GM18951 (cell line): Measurements from ENCODE around the gene METTL24.

Source experiments
- POLR2A ChIP-seq: IDR thresholded peaks from 4 replicates; pipeline ENCODE4 v1.6.1; 2011; ENCODE audit warnings: mild to moderate bottlenecking; ENCODE audit not compliant: insufficient read length, insufficient read depth; ENCODE audit errors: extremely low read depth
- in situ Hi-C: fragments of 300-500 bp; cut with MboI; formaldehyde crosslinking; loops from one replicate; pipeline ENCODE4 v1.12.0; 2022; ENCODE audit warnings: low sequenced_read_pairs, mixed read lengths, inconsistent platforms; ENCODE audit not compliant: unreplicated experiment

METTL24 gene, protein sequence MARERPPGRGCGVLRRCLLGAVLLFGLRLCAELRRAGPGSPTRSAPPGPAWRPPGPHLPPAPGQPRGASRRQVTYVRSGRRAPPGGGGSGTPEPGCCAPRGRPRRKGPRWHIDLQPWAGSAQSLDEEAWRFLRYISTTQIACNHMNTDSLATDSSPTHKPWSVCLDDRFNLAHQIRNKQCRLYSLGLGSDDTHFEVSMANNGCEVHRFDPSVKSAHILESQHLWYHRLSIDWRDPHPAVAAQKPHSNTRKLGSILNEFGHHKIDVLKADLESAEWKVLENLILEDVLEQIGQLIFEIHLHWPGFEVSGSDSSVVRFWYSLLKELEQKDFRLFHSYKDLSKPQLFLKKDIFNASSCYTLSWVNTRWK

GRCh38 chr6:110357664-110358552 is at the start of gene METTL24:
Gene METTL24, minus strand, starts transcription at chr6:110358349. Its CDS starts 77 bp downstream, at chr6:110358272.
- in situ Hi-C loops, result no loop called here
- TF ChIP-seq POLR2A, result no peak

DNA sequence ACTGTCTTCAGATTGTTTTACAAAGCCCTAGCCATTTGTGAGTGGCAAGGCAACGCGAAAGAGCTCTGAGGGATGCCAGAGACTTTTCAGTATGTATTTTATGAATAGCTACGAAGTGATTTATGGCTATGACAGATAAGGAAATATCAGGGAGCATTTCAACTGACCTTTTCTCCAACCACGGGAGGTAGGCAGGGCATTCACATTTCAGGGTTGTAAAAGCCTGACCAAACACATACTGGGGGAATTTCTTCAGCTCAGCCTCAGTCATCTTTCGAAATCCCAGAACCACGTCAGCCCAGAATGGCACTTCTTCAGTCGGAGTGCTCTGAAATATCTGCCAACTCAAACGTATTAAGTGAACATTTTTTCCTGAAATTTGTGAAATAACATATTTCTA is 46.5 kb upstream of the METTL24 start:
- no peak for TF ChIP-seq POLR2A
- in situ Hi-C loops, result no loop called here

- in situ Hi-C loops, result no loop called here
- TF ChIP-seq POLR2A, result no peak
Observed at GRCh38 chr6:110401585-110402176, 43.5 kb upstream of the METTL24 start.

GRCh38 chr6:110400208-110400607 is 42.1 kb upstream of the METTL24 start:
- in situ Hi-C loops, result no loop called here
- no peak for TF ChIP-seq POLR2A

GRCh38 chr6:110399219-110400071 is 41.3 kb upstream of the METTL24 start:
- no peak for TF ChIP-seq POLR2A
- in situ Hi-C loops, result loop anchor here (10.0 to 25.0 kb wide), 2 partner anchors 705 to 862 kb away; partner anchors contain the start of genes AK9 and FIG4

- in situ Hi-C loops, result loop anchor here (10.0 to 25.0 kb wide), 2 partner anchors 704 to 861 kb away; partner anchors contain the start of genes AK9 and FIG4
Observed at GRCh38 chr6:110398778-110399177, 40.6 kb upstream of the METTL24 start.

GRCh38 chr6:110395221-110395620 is 37.1 kb upstream of the METTL24 start:
- in situ Hi-C loops, result loop anchor here (10.0 to 25.0 kb wide), 2 partner anchors 700 to 858 kb away; partner anchors contain the start of genes AK9 and FIG4
- no peak for TF ChIP-seq POLR2A

More at GRCh38 chr6:110398778-110399177, 40.6 kb upstream of the METTL24 start:
- TF ChIP-seq POLR2A, result no peak

GRCh38 chr6:110394409-110394808 is 36.3 kb upstream of the METTL24 start:
- in situ Hi-C loops, result loop anchor here (10.0 to 25.0 kb wide), 2 partner anchors 700 to 857 kb away; partner anchors contain the start of genes AK9 and FIG4
- TF ChIP-seq POLR2A, result no peak

- in situ Hi-C loops, result loop anchor here (10.0 to 25.0 kb wide), 2 partner anchors 698 to 855 kb away; partner anchors contain the start of genes AK9 and FIG4
- no peak for TF ChIP-seq POLR2A
Observed at GRCh38 chr6:110392727-110393126, 34.6 kb upstream of the METTL24 start.

- in situ Hi-C loops, result loop anchor here (10.0 to 25.0 kb wide), 2 partner anchors 696 to 853 kb away; partner anchors contain the start of genes AK9 and FIG4
- TF ChIP-seq POLR2A, result no peak
Observed at GRCh38 chr6:110390404-110390803, 32.3 kb upstream of the METTL24 start.

DNA sequence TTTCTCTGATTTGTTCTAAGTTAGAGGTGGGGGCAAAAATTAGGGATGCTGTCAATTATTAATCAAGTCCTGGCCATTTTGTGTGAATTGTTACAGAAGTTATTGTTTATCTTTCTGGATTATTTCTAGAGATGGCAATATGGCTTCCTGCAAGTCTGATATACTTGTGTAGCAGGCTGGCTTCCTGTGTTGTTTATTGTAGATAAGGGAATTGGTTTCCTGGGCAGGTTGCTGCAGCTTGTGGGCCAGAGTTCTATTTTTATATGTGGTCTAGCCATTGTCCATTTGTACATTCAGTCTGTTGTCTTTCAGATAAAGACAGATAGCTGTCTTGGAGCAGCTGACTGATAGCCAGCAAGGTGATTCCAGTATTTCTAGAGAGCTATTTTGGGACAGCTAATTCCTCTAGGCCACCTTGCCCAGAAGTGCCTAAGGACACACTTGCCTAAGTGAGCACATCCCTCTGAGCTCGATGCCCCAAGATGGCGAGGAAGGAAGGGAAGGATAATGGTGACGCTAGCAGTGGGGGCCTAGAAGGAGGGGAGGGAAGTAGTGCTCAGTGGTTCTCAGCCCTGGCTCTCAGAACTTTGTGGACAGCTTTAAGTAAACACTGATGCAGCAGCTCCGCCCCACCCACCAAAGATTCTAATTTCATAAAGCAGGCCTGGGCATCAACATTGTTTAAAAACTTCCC is 31.7 kb upstream of the METTL24 start:
- no peak for TF ChIP-seq POLR2A
- in situ Hi-C loops, result loop anchor here (10.0 to 25.0 kb wide), 2 partner anchors 695 to 853 kb away; partner anchors contain the start of genes AK9 and FIG4

- in situ Hi-C loops, result loop anchor here (25.0 kb wide), 1 partner anchor 851 kb away; no protein-coding TSS in a partner anchor
- TF ChIP-seq POLR2A, result no peak
Observed at GRCh38 chr6:110387986-110388385, 29.8 kb upstream of the METTL24 start.
